HepG2 (cell line): ENCODE results near the gene SHLD1. TPM values are rescaled to one million over a fixed set of nuclear protein-coding genes. Genes with fewer than 3 reads are reported as not detected.
A peak's percentile ranks its signal among the peaks of the same experiment; 100 is the strongest.

Experiments
- ATAC-seq: fragments of 200-7000 bp; cut with Tn5 transposase; 3 replicates; pipeline ENCODE4 v1.9.1; 2020; ENCODE audit warnings: mild to moderate bottlenecking, moderate library complexity
- BruUV-seq: library from RNA; stranded (reverse); fragments of 400-500 nt; replicated peaks from 2 replicates; lab custom pipeline; 2021; lab: Mats Ljungman, UMichigan
- CTCF ChIA-PET: fragments of 300-600 bp; formaldehyde crosslinking; extraction: SDS; loops from one replicate; lab custom pipeline; 2021; ENCODE audit warnings: low total read pairs, inconsistent platforms, low intra/inter-chr PET ratio; lab: Yijun Ruan, JAX
- POLR2A ChIA-PET: fragments of 350-600 bp; sonication (Branson Sonifier 250); formaldehyde crosslinking; loops from one replicate; lab custom pipeline; 2020; ENCODE audit warnings: antibody characterized with exemption, inconsistent platforms; lab: Yijun Ruan, JAX
- DNase-seq: peaks from one replicate; pipeline ENCODE4 v3.0.0-alpha.2; 2015; ENCODE audit warnings: low spot score
- FAIRE-seq: peaks from 3 replicates; lab custom pipeline; 2011; peaks lifted over from hg19 to GRCh38; lab: Jason Lieb, UNC
- H2AFZ ChIP-seq: one replicate; pipeline ENCODE4 v1.6.1; 2011; ENCODE audit warnings: low read length, inconsistent platforms
- H3K27ac ChIP-seq: fragments of 300-600 bp; 3 replicates; pipeline ENCODE4 v1.8.0; 2011; ENCODE audit warnings: mixed run types, mild to moderate bottlenecking, mixed read lengths, low read length, inconsistent platforms; ENCODE audit not compliant: insufficient read depth; ENCODE audit errors: extremely low read length
- H3K27me3 ChIP-seq, 2 experiments: fragments of 200-600 bp in 1 of 2; 2 replicates in 1 of 2; 3 replicates in 1 of 2; pipeline versions ENCODE4 v1.6.0 to v1.8.0; 2011; ENCODE audit warnings: low read length in 2 of 2, mild to moderate bottlenecking in 2 of 2, moderate library complexity in 2 of 2, inconsistent platforms in 1 of 2; ENCODE audit not compliant: insufficient read depth in 2 of 2, control insufficient read depth in 1 of 2
- H3K36me3 ChIP-seq, 2 experiments: fragments of 200-600 bp in 1 of 2; replicated peaks in 1 of 2; 2 replicates in 1 of 2; 3 replicates in 1 of 2; pipeline versions ENCODE4 v1.5.1 to v1.8.0; 2011; ENCODE audit warnings: low read length in 2 of 2, inconsistent platforms in 1 of 2; ENCODE audit not compliant: insufficient read depth in 2 of 2, control insufficient read depth in 1 of 2
- H3K4me1 ChIP-seq: 2 replicates; pipeline ENCODE4 v1.5.1; 2012; ENCODE audit warnings: low read length, inconsistent platforms; ENCODE audit not compliant: insufficient read depth
- H3K4me2 ChIP-seq: 2 replicates; pipeline ENCODE4 v1.6.0; 2011; ENCODE audit warnings: low read depth, low read length, inconsistent platforms
- H3K4me3 ChIP-seq, 3 experiments: fragments of 200-600 bp in 1 of 3; sonication (generic), shearing (Covaris generic) in 1 of 3; replicated peaks in 1 of 3; 2 replicates each; pipeline ENCODE4 v1.5.1; 2011 to 2016; ENCODE audit warnings: low read length in 3 of 3, inconsistent platforms in 2 of 3, low read depth in 2 of 3, mild to moderate bottlenecking in 2 of 3, control low read depth in 1 of 3, mixed read lengths in 1 of 3; ENCODE audit not compliant: insufficient read depth in 1 of 3
- H3K79me2 ChIP-seq: one replicate; pipeline ENCODE4 v1.6.1; 2011; ENCODE audit warnings: low read length, inconsistent platforms; ENCODE audit not compliant: insufficient read depth
- H3K9ac ChIP-seq: 2 replicates; pipeline ENCODE4 v1.6.0; 2011; ENCODE audit warnings: mild to moderate bottlenecking, low read depth, low read length, inconsistent platforms; ENCODE audit not compliant: insufficient read depth
- H3K9me3 ChIP-seq: 2 replicates; pipeline ENCODE4 v1.5.1; 2012; ENCODE audit warnings: mild to moderate bottlenecking, low read length
- H4K20me1 ChIP-seq: 2 replicates; pipeline ENCODE4 v1.6.0; 2011; ENCODE audit warnings: inconsistent platforms, mild to moderate bottlenecking, low read length, moderate library complexity; ENCODE audit not compliant: insufficient read depth
- AGO2 ChIP-seq: fragments of 200-400 bp; formaldehyde crosslinking; optimal IDR thresholded peaks from 2 replicates; pipeline ENCODE3; 2017; ENCODE audit warnings: mild to moderate bottlenecking, low read depth, low read length, moderate library complexity
- BHLHE40 ChIP-seq: IDR thresholded peaks from 2 replicates; pipeline ENCODE4 v1.6.1; 2011; ENCODE audit warnings: low read length, improper control_type of control experiment
- CBX2 ChIP-seq, 2 experiments: fragments of 200-600 bp in 1 of 2; sonication (generic); formaldehyde crosslinking in 1 of 2; IDR thresholded peaks; 2 replicates each; pipeline versions ENCODE4 v1.7.0 to v1.8.1; 2018 to 2022; ENCODE audit warnings: low read depth in 2 of 2, low read length in 1 of 2, mild to moderate bottlenecking in 1 of 2, missing genetic modification reagents in 1 of 2
- EED ChIP-seq: sonication (generic); formaldehyde crosslinking; IDR thresholded peaks from 2 replicates; pipeline ENCODE4 v1.5.0; 2020; ENCODE audit warnings: mild to moderate bottlenecking, missing genetic modification reagents
- FOSL2 ChIP-seq: sonication (generic); formaldehyde crosslinking; IDR thresholded peaks from 2 replicates; pipeline ENCODE4 v1.4.0; 2020; ENCODE audit warnings: missing genetic modification reagents
- FOXA3 ChIP-seq: IDR thresholded peaks from 2 replicates; pipeline ENCODE4 v1.6.1; 2016; ENCODE audit warnings: missing genetic modification reagents, missing compliant biosample characterization
- GATAD1 ChIP-seq: IDR thresholded peaks from 2 replicates; pipeline ENCODE4 v1.6.1; 2016; ENCODE audit warnings: missing genetic modification reagents, missing compliant biosample characterization
- HHEX ChIP-seq: IDR thresholded peaks from 2 replicates; pipeline ENCODE4 v1.6.1; 2016; ENCODE audit warnings: control low read depth
- JUN ChIP-seq: sonication (generic); formaldehyde crosslinking; IDR thresholded peaks from 2 replicates; pipeline ENCODE4 v1.4.0; 2020; ENCODE audit warnings: mild to moderate bottlenecking, missing genetic modification reagents
- KLF13 ChIP-seq: sonication (generic); formaldehyde crosslinking; IDR thresholded peaks from 2 replicates; pipeline ENCODE4 v1.4.0; 2020; ENCODE audit warnings: mild to moderate bottlenecking, missing genetic modification reagents
- NCOA1 ChIP-seq: sonication (generic); formaldehyde crosslinking; IDR thresholded peaks from 2 replicates; pipeline ENCODE4 v1.9.0; 2021; ENCODE audit warnings: missing genetic modification reagents
- SAP130 ChIP-seq: IDR thresholded peaks from 2 replicates; pipeline ENCODE4 v1.6.1; 2016; ENCODE audit warnings: low read depth
- SNRNP70 ChIP-seq: fragments of 200-400 bp; formaldehyde crosslinking; IDR thresholded peaks from 2 replicates; pipeline ENCODE4 v1.6.1; 2017; ENCODE audit warnings: mild to moderate bottlenecking, low read depth, low read length, moderate library complexity
- SOX5 ChIP-seq: IDR thresholded peaks from 2 replicates; pipeline ENCODE4 v1.6.1; 2016; ENCODE audit warnings: borderline replicate concordance
- YEATS4 ChIP-seq: sonication (generic); formaldehyde crosslinking; IDR thresholded peaks from 2 replicates; pipeline ENCODE4 v1.4.0; 2020; ENCODE audit warnings: missing genetic modification reagents, borderline replicate concordance
- ZFP1 ChIP-seq: IDR thresholded peaks from 2 replicates; pipeline ENCODE4 v1.6.1; 2016
- ZNF362 ChIP-seq: sonication (generic); formaldehyde crosslinking; IDR thresholded peaks from 2 replicates; pipeline ENCODE4 v1.4.0; 2020; ENCODE audit warnings: missing genetic modification reagents, mild to moderate bottlenecking, borderline replicate concordance
- ZNF441 ChIP-seq: sonication (generic); formaldehyde crosslinking; IDR thresholded peaks from 2 replicates; pipeline ENCODE4 v1.7.0; 2021; ENCODE audit warnings: missing genetic modification reagents, borderline replicate concordance
- ZNF614 ChIP-seq: IDR thresholded peaks from 2 replicates; pipeline ENCODE4 v1.6.1; 2018; ENCODE audit warnings: missing biosample characterization, missing genetic modification reagents, inconsistent platforms, borderline replicate concordance
- ZNF660 ChIP-seq: sonication (generic); formaldehyde crosslinking; IDR thresholded peaks from 2 replicates; pipeline ENCODE4 v1.5.1; 2020; ENCODE audit warnings: mild to moderate bottlenecking, low read depth, missing genetic modification reagents, borderline replicate concordance
- ZNF7 ChIP-seq: IDR thresholded peaks from 2 replicates; pipeline ENCODE4 v1.6.1; 2016; ENCODE audit warnings: missing biosample characterization, missing genetic modification reagents
- ZSCAN22 ChIP-seq: sonication (generic); formaldehyde crosslinking; IDR thresholded peaks from 2 replicates; pipeline ENCODE4 v1.4.0; 2020; ENCODE audit warnings: mild to moderate bottlenecking, missing genetic modification reagents
- WGBS: methylation state at CpG from one replicate; pipeline ENCODE4 v1.1.6; 2017; ENCODE audit warnings: low lambda C conversion rate; 5-methylcytosine and 5-hydroxymethylcytosine counted together
- in situ Hi-C: cut with HindIII; loops from 2 replicates; pipeline ENCODE4 v1.10.0; 2017; ENCODE audit warnings: low pct_unique_long_range_greater_than_20kb; ENCODE audit not compliant: extremely low pct_ligation_motif_present
- intact Hi-C: fragments of 100-400 bp; cut with micrococcal nuclease; formaldehyde crosslinking; loops from one replicate; pipeline ENCODE4 v1.10.0; 2022; ENCODE audit not compliant: unreplicated experiment
- polyA plus RNA-seq, 8 experiments: library from polyadenylated mRNA; depleted of rRNA in 3 of 8; stranded (reverse) in 7 of 8; unstranded in 1 of 8; fragments of >200 nt; fragmentation: Illumina TruSeq in 4 of 8; extraction: Trizol in 4 of 8; gene quantifications; 2 replicates each; pipeline versions ENCODE4 v1.2.1 to v1.2.3, GENCODE V29; 2011 to 2016; ENCODE audit warnings: low read depth in 4 of 8, missing spikeins in 1 of 8, mixed read lengths in 1 of 8; ENCODE audit not compliant: insufficient read depth in 1 of 8
- total RNA-seq, 5 experiments: library from RNA; depleted of rRNA; stranded (reverse); fragments of >200 nt; fragmentation: Illumina TruSeq; extraction: Trizol; gene quantifications; 2 replicates each; pipeline ENCODE4 v1.2.3, GENCODE V29; 2016; ENCODE audit warnings: low read depth in 1 of 5
- TF ChIP-seq, protein P1 (sequence below): fragments of 450-650 bp; IDR thresholded peaks from 2 replicates; pipeline ENCODE4 v1.6.1; 2017

Gene SHLD1
- total and polyA plus RNA-seq, 2 of the 13 experiments (the other 11 are each of a cell fraction or from before 2014, with no cell fraction given), result 8.9 to 10.0 TPM

GRCh38 chr20:5719861-5720403 is 30.3 kb upstream of the SHLD1 start:
- no peaks in the 10 kb centered on the region for H3K79me2 ChIP-seq
- H3K36me3 ChIP-seq, result no peaks in the 10 kb centered on the region
- 14% methylated on average over 6 of the region's 6 CpGs for WGBS
- intact Hi-C loops, result loop anchor here (10.0 kb wide), 1 partner anchor 55 kb away; no protein-coding TSS in a partner anchor
- H3K9ac ChIP-seq, result no peak overlapping the region
- no peak overlapping the region for H2AFZ ChIP-seq
- H3K27me3 ChIP-seq, result no peaks in the 10 kb centered on the region
- no peak overlapping the region for H3K4me3 ChIP-seq
- ChIA-PET POLR2A (no interaction called here), CTCF (no interaction called here)
- H3K4me2 ChIP-seq, result no peak overlapping the region
- no peaks in the 10 kb centered on the region for H3K9me3 ChIP-seq
- ATAC-seq, result no peak
- H3K4me1 ChIP-seq, result peaks cover 57% of the 10 kb centered on the region
- H4K20me1 ChIP-seq, result no peaks in the 10 kb centered on the region
- DNase-seq, result peak; percentile 54
- BruUV-seq, result no TSS peak
- in situ Hi-C loops, result no loop called here
- no peak for FAIRE-seq
- no peak overlapping the region for H3K27ac ChIP-seq
- TF ChIP-seq JUN (CRISPR knock-in tag), result no peak
- peak; percentile 46; the same call in 1 of the 2 replicates for TF ChIP-seq SAP130 (CRISPR knock-in tag)
- TF ChIP-seq HHEX (CRISPR knock-in tag), result peak; percentile 11; the same call in 1 of the 2 replicates
- TF ChIP-seq SOX5 (CRISPR knock-in tag), result peak; percentile 43; the same call in 1 of the 2 replicates
- no peak for TF ChIP-seq ZFP1
- TF ChIP-seq, protein P1, sequence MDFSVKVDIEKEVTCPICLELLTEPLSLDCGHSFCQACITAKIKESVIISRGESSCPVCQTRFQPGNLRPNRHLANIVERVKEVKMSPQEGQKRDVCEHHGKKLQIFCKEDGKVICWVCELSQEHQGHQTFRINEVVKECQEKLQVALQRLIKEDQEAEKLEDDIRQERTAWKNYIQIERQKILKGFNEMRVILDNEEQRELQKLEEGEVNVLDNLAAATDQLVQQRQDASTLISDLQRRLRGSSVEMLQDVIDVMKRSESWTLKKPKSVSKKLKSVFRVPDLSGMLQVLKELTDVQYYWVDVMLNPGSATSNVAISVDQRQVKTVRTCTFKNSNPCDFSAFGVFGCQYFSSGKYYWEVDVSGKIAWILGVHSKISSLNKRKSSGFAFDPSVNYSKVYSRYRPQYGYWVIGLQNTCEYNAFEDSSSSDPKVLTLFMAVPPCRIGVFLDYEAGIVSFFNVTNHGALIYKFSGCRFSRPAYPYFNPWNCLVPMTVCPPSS, result no peak
- peak; percentile 69 for TF ChIP-seq BHLHE40
- no peak for TF ChIP-seq CBX2 (IDR thresholded peaks at IDR 0.05; ENCODE audit: low read depth, low read length)
- TF ChIP-seq CBX2 (CRISPR knock-in tag; IDR thresholded peaks at IDR 0.05; ENCODE audit: low read depth), result no peak
- TF ChIP-seq ZNF614 (CRISPR knock-in tag), result no peak
- TF ChIP-seq KLF13 (CRISPR knock-in tag), result no peak
- 0 out of 2 replicates have a peak, but pooled peaks have one; percentile 25 for TF ChIP-seq GATAD1 (CRISPR knock-in tag)
- no peak for TF ChIP-seq ZNF441 (CRISPR knock-in tag)
- 0 out of 2 replicates have a peak, but pooled peaks have one; percentile 17 for TF ChIP-seq FOXA3 (CRISPR knock-in tag)
- no peak for TF ChIP-seq ZSCAN22 (CRISPR knock-in tag)
- TF ChIP-seq EED (CRISPR knock-in tag), result no peak
- no peak for TF ChIP-seq YEATS4
- TF ChIP-seq ZNF362 (CRISPR knock-in tag), result no peak
- no peak for TF ChIP-seq SNRNP70
- TF ChIP-seq AGO2, result no peak
- peak; percentile 72 for TF ChIP-seq FOSL2 (CRISPR knock-in tag)
- no peak for TF ChIP-seq ZNF7
- no peak for TF ChIP-seq ZNF660 (CRISPR knock-in tag)
- no peak for TF ChIP-seq NCOA1 (CRISPR knock-in tag)
